ENCODE data around the gene GDNF.

GDNF gene

DNA sequence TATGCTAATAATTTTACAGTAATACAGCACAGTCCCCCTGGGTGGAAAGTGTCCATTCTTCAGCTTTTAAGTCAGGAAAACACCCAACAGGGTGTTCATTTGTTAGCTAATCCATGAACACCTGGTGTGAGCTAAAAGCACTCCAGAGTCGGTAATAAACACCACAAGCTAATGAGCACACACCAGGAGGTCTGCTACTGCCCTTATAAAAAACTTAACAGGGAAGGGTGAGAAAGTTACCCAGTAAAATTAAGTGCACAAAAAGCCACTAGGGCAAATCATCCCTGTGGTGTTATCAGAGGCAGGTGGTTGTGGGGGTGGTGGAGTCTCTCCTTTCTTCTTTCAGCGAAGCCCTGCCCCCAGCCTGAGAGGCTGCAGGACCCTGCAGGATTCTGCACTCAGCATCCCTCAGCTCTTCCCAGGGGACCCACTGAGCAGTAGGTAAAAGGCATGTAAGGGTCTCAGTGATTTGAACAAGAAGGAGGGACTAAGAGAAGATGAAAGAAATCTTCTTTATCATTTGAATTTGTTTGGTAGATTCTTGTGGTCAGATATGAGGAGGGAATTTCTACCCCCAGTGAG is 14.4 kb downstream of the GDNF start:
- Histone ChIP-seq H3K4me1 (ENCODE audit: insufficient read depth, low read length, severe bottlenecking) (no peaks in the 10 kb centered on the region), H3F3A (ENCODE audit: insufficient read depth, low read length) (no peaks in the 10 kb centered on the region), H4K20me1 (ENCODE audit: insufficient read depth, low read length) (no peaks in the 10 kb centered on the region), H3K27ac (ENCODE audit: low read depth, low read length, poor library complexity, severe bottlenecking) (no peak overlapping the region), H3K4me2 (ENCODE audit: low read length) (no peak overlapping the region), H3K9me2 (ENCODE audit: low read depth, low read length) (no peaks in the 10 kb centered on the region), H3K9me3 (ENCODE audit: low read length) (no peaks in the 10 kb centered on the region), H3K27me3 (ENCODE audit: insufficient read depth, low read length) (no peaks in the 10 kb centered on the region), H3K79me2 (ENCODE audit: insufficient read depth, low read length) (no peaks in the 10 kb centered on the region), H3K36me3 (ENCODE audit: insufficient read depth, low read length) (no peaks in the 10 kb centered on the region), H2AFZ (ENCODE audit: low read length) (no peak overlapping the region), H3K4me3 (ENCODE audit: low read depth, low read length, poor library complexity, severe bottlenecking) (no peak overlapping the region), H3K9ac (ENCODE audit: low read length) (no peak overlapping the region)
- no peak for TF ChIP-seq EZH2 (IDR thresholded peaks at IDR 0.05; ENCODE audit: borderline replicate concordance, low read length)
- TF ChIP-seq, protein P1, sequence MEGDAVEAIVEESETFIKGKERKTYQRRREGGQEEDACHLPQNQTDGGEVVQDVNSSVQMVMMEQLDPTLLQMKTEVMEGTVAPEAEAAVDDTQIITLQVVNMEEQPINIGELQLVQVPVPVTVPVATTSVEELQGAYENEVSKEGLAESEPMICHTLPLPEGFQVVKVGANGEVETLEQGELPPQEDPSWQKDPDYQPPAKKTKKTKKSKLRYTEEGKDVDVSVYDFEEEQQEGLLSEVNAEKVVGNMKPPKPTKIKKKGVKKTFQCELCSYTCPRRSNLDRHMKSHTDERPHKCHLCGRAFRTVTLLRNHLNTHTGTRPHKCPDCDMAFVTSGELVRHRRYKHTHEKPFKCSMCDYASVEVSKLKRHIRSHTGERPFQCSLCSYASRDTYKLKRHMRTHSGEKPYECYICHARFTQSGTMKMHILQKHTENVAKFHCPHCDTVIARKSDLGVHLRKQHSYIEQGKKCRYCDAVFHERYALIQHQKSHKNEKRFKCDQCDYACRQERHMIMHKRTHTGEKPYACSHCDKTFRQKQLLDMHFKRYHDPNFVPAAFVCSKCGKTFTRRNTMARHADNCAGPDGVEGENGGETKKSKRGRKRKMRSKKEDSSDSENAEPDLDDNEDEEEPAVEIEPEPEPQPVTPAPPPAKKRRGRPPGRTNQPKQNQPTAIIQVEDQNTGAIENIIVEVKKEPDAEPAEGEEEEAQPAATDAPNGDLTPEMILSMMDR (IDR thresholded peaks at IDR 0.05; ENCODE audit: low read length): no peak

DNA sequence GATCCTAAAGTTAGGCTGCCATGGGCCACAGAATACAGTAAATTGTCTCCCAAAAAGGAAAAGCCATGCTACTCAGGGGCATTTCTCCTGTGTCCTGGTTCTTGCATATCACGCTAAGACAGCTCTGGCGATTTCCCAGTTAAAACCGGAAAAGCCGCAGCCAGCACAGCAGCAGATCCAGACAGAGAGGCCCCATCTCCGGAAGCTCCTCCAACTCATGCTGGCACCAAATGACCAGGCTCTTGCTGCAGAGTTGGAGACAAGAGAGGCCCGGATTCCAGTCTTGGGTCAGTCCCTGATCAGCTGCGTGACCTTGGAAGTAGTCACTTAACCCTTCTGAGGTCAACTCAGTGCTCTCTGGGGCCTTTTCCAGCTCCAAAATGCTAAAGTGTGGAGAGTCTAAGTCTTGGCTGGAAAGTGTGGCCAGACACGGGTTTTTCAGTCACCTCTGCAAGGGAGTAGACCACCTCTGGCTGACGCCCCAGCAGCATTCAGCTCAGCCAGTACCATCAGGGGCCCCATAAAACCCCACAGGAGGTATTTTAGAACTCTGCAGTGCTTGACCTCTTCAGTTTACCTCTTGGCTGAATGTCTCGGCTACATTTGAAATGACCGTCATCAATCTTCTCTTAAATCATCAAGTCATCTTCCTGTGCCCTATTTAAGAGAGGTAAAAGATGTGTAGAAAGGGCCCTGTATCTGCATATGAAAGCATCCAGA is 16.2 kb downstream of the GDNF start:
- no peaks in the 10 kb centered on the region for H3K4me1 ChIP-seq (ENCODE audit: insufficient read depth, low read length, severe bottlenecking)
- H3K9me2 ChIP-seq (ENCODE audit: low read depth, low read length): no peaks in the 10 kb centered on the region
- H3K9me3 ChIP-seq (ENCODE audit: low read length): no peaks in the 10 kb centered on the region
- H3K27ac ChIP-seq (ENCODE audit: low read depth, low read length, poor library complexity, severe bottlenecking): no peak overlapping the region
- H3K4me2 ChIP-seq (ENCODE audit: low read length): no peak overlapping the region
- no peaks in the 10 kb centered on the region for H4K20me1 ChIP-seq (ENCODE audit: insufficient read depth, low read length)
- H3F3A ChIP-seq (ENCODE audit: insufficient read depth, low read length): no peaks in the 10 kb centered on the region
- H3K79me2 ChIP-seq (ENCODE audit: insufficient read depth, low read length): no peaks in the 10 kb centered on the region
- TF ChIP-seq, protein P1 (IDR thresholded peaks at IDR 0.05; ENCODE audit: low read length): no peak
- TF ChIP-seq EZH2 (IDR thresholded peaks at IDR 0.05; ENCODE audit: borderline replicate concordance, low read length): no peak
- H3K27me3 ChIP-seq (ENCODE audit: insufficient read depth, low read length): no peaks in the 10 kb centered on the region
- no peak overlapping the region for H3K4me3 ChIP-seq (ENCODE audit: low read depth, low read length, poor library complexity, severe bottlenecking)
- no peak overlapping the region for H2AFZ ChIP-seq (ENCODE audit: low read length)
- no peaks in the 10 kb centered on the region for H3K36me3 ChIP-seq (ENCODE audit: insufficient read depth, low read length)
- no peak overlapping the region for H3K9ac ChIP-seq (ENCODE audit: low read length)

DNA sequence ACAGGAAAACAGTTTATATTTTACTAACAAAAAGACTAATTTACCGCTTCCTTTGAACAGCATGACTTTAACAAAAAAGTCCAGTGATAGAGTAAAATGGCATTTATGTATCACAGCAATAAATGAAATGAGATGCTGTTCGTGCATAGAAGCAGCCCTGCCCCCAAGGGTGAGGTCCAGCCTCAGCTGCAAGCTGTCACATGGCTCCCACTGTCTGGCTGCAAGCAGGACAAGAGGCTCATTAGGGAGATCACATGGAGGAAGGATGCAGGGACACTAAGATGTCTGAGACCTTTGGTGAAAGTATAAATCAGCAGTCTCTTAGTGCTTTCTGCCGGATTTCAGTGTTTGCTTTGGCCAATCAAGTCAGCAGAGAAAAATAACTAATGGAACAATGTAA is 23.0 kb downstream of the GDNF start:
- H3K4me1 ChIP-seq (ENCODE audit: insufficient read depth, low read length, severe bottlenecking): no peaks in the 10 kb centered on the region
- no peak overlapping the region for H3K4me2 ChIP-seq (ENCODE audit: low read length)
- H3K9ac ChIP-seq (ENCODE audit: low read length): no peak overlapping the region
- H4K20me1 ChIP-seq (ENCODE audit: insufficient read depth, low read length): no peaks in the 10 kb centered on the region
- no peak overlapping the region for H3K4me3 ChIP-seq (ENCODE audit: low read depth, low read length, poor library complexity, severe bottlenecking)
- no peaks in the 10 kb centered on the region for H3K79me2 ChIP-seq (ENCODE audit: insufficient read depth, low read length)
- H3K27me3 ChIP-seq (ENCODE audit: insufficient read depth, low read length): no peaks in the 10 kb centered on the region
- no peaks in the 10 kb centered on the region for H3K36me3 ChIP-seq (ENCODE audit: insufficient read depth, low read length)
- H3K27ac ChIP-seq (ENCODE audit: low read depth, low read length, poor library complexity, severe bottlenecking): no peak overlapping the region
- H3F3A ChIP-seq (ENCODE audit: insufficient read depth, low read length): no peaks in the 10 kb centered on the region
- H2AFZ ChIP-seq (ENCODE audit: low read length): no peak overlapping the region
- H3K9me3 ChIP-seq (ENCODE audit: low read length): no peaks in the 10 kb centered on the region
- H3K9me2 ChIP-seq (ENCODE audit: low read depth, low read length): no peaks in the 10 kb centered on the region
- TF ChIP-seq, protein P1 (IDR thresholded peaks at IDR 0.05; ENCODE audit: low read length): no peak
- no peak for TF ChIP-seq EZH2 (IDR thresholded peaks at IDR 0.05; ENCODE audit: borderline replicate concordance, low read length)
